LHCN-M2 (cell line): Measurements from ENCODE around the gene CLRN3. TPM values are rescaled to one million over a fixed set of nuclear protein-coding genes. Genes with fewer than 3 reads are reported as not detected.
A peak's percentile ranks its signal among the peaks of the same experiment; 100 is the strongest.

ENCODE experiments used
- DNase-seq: peaks from one replicate; pipeline ENCODE4 v3.0.0-alpha.2; 2012; ENCODE audit warnings: low read depth
- total RNA-seq: library from RNA; depleted of rRNA; stranded (reverse); fragments of >200 nt; gene quantifications from 2 replicates; pipeline ENCODE4 v1.2.3, GENCODE V29; 2014

The CLRN3 gene
- total RNA-seq, 1 experiment from 2014 or later = not detected

DNA sequence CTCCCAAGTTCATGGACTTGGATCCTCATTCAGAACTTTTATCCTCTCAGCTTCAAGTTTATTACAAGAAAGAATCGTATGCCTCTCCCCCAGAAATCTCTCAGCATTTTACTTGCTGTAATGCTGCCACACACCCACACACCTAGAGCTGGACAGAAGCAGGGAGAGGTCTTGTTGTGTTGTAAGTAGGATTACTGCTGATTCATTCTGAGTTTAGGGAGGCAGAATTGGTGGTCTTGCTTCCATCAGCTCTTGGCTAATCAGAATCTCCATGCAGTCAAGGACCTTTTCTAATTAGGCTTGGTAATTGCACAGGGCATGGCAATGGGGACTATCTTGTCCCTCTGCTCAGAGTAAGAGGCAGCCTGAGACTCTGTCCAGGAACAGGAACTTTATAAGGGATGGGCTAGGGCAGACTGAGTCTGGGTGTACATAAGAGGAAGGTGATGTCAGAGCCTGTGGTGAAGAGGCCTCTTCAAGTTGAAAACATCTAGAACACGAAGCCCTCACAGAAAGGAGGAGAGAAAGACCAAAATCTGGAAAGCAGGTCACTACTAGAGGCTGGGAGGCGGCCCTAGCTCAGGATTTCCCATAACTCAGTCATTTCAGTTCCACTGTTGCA, 7.1 kb upstream of the CLRN3 start:
- no peak for DNase-seq

DNA sequence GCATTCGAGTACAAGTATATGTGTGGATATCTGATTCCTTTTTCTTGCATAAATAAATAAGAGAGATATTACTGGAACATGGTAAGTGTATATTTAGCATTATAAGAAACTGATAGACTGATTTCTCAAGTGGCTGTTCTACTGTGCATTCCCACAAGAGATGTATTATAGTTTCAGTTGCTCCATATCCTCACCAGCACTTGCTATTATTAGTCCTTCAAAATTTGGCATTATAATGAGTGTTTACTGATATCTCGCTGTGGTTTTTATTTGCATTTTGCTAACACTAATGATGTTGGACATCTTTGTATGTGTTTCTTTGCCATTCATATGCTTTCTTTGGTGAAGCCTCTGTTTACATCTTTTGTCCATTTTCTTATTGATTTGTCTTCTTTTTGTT, 4.4 kb upstream of the CLRN3 start:
- no peak for DNase-seq

DNA sequence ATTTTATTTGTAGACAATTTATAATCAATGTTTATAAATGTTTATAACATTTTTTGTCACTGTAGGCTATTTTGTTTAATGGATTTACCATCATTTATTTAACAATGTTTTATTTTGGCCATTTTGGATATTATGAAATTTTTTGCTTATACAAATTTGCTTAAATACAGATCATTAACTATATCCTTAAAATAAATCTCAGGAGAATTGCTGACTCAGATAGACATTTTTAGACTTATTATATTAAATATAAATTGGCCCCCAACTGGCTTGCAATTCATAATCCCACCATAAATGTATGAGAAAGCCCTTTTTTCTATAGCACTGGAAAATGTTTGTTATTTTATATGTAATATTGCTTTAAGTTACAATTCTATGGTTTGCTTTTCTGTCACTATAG, 3.8 kb upstream of the CLRN3 start:
- no peak for DNase-seq

DNA sequence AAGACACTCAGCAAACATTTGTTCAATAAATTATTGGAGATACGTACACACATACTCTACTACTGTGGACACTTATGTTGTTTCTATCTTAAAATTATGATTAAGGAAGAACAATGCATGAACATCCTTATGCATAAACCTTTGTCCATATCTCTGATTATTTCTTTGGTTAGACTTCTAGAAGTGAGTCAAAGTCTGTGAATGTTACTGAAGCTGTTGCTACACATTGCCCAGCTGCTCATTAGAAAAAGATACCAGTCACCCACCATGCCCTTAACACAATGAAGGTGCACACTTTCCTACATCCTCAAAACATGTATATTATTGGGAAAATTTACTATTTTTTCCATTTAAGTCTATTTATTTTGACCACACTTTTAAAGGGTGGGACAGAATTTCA, 1.4 kb upstream of the CLRN3 start:
- DNase-seq = no peak

DNA sequence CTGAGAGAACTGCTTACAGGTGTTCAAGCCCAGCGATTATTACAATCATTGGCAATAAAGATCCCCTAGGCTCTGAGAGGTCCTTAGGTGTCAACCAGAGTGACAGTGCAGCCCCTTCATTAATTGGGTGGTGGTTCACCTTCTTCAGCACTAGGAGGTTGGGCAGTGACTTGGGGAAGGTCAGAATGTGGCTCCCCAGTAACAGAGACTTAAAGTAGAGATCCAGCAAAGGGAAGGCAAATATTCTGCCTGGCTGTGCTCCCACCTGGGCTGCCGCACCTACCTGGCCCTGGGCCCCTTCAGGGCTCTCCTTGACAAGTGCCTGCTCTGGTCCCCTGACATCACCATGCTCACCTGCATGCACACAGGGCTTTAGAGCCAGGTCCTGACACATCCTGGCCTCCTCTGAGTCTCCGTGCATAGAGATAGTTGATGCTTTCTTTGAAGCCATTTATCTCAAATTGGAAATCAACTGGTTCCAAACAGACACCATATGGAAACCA, 1.9 kb downstream of the CLRN3 start:
- no peak for DNase-seq

DNA sequence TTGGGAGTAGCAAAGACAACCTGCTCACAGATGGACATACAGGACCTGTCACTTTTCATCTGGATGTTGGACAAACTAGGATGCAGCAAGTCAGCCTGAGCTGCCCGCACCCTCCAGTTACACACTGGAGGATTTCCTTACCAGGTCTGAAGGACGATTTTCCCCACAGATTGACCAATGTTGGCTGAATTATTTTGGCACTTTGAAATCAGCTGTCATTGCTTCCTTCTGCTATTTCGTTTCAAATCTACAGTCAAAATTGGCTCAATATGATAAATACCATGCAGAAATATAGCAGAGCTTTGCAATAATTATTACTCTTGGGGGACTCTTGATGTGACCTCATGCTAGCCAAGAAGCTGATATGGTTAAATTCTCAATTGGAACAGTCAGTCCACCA, 2.5 kb downstream of the CLRN3 start:
- DNase-seq = no peak

DNA sequence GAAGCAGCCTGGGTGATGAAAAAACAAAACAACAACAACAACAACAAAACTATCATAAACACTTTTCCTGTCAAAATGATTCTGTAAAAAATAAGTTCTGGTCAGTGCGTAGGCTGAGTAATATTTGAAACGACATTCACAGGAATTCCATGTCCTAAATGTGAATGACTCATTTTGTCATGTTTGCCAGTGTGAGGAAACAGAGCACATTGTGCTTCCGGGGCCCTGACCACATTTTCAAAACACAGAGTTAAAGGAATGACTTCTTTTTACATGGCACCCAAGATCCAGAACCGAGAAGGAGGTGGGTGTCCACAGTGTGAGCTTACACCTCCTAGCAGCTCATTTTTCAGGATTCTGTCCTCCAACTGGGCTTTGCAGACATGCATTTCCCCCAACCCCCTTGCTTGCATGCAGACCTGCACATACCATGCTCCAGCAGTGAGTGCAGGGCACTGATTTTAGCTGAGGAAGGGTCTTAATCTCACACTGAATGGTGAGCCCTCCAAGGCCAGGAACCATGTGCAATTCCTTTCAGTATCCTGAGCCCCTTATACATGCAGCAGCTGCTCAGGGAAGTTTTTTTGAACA, 3.0 kb downstream of the CLRN3 start:
- peak; percentile 82 for DNase-seq

DNA sequence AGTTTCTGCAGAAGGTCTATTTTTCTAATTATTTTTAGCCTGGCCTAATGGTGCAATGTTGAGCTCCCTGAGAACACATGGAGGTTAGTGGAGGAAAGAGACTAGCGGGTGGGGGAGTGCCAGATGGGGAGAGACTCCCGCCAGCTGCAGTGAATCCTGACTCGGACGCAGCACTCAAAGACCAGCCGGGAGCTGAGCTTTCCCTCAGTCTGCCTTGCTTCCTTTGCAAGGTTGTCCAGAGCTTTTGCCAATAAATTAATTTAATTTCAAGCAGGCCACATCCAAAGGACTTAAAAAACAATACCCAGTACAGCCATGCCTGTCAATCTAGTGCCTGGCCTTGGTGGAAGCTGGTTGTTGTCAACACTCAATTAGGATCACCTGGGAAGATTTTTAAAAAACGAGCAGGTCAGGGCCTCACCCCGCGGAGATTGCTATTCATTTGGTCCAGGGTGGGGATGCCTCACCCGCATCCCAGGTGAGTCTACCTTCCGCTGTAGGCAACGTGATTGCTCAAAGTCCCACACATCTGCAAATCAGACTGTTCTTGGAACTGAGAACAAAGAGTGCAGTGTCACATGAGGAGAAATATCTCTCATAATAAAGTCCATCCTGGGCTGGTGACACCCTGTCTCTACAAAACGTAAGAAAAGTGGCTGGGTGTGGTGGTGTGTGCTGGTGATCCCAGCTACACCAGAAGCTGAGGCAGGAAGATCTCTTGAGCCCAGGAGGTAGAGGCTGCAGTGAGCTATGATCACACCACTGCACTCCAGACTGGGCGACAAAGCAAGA, 4.0 kb downstream of the CLRN3 start:
- no peak for DNase-seq

DNA sequence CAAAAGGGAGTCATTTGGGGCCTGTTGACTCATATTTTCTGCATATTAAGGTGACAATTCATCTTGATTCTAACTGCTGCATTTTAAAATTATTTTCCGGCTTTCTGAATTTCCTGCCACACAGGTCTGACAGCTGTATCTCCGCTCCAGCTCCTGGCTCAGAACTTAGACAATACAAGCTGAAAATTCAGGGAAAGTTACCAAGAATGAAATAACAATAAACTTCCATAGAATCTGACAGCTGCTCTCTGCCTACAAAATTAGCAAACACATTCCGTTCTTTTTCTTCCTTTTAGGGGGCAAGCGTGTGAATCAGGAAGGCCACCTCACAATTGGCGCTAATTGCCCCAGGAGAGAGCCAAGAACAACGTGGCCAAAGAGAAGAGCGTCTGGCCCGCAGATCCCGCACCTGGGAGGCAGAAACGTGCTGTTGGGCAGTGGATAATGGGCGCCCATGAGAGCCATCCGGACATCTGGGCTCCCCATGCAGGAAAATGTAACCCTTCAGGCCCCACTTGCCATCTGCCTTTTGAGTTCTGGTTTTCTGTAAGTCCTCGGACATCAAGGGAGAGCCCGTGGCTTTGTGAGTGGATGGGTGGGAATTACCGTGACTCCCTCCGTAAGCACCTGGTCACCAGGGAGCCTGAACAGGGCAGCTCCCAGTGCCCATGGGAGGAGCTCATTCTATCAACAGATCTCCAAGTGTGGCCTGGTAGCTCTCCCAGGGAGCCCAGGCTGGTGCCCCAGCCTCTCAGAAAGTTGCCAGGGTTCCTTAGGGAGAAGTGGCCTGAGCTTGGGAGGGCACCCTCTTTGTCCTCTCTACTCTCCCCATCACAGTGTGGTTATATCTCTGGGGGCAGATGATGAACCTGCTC, 5.0 kb downstream of the CLRN3 start:
- DNase-seq = peak; percentile 46

DNA sequence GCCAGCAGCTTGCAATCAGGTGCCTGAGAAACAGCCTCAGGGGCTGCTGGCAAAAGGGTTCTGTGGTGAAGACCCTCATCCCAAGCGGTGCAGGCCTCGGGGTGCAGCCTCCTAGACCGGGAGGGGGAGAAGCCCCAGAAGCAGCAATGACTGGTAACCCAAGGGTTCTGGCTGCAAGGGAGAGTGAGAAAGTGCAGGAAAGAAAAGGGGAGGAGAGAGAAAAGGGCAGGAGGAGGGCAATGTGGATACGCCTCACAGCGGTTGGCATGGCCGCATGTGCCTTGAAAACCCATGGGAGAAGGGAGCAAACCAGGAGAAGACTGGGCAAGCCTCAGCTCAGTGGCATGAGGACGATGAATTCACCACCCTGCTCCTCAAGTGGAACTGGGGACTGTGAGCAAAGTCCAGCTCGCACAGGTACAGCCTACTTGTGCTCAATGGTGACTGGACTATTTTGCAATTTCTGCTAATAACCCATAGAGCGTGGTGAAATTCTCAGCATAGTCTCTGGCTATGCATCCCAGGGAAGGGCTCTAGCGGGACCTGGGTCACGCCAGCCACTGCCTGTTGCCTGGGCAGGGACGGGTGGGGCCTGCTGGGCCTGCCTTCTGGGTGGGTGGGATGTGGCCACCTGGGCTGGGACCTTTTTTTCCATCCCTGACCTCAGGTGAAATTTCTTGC, 6.2 kb downstream of the CLRN3 start:
- DNase-seq = no peak

DNA sequence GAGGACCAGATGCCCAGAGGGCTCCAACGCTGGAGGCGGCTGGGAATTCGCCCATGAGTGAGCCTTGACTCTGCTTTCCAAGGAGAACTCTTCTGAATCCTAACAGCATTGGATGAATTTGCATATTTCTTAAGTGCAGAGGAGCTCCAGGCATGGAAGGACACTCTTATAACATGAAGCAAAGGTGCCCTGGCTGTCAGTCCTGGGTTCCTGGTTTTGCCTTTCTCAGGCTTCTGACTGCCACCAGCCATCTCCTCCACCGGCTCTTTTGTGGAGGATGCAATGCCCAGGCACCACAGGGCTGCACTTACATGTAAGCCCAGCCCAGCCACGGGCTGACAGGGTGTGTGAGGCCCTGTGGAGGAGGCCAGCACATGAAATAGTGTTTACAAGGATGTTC, 8.2 kb downstream of the CLRN3 start:
- no peak for DNase-seq

DNA sequence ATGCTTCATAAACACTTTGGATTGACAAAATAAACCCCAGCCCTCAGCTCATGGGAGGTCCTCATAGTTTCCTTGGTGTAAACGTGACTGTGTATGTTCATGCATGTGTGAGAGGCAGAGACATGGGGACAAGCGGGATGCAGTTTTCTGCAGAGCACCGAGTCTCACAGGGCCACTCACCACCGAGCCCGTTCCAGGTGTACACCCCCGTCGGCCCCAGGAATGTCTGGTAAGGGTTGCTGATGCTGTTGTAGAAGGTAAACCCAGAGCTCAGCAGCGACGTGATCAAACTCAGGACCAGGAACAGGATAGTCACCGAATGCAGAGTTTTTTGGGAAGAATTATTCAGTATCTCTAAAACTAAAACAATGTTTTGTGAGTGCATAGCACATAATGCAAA, 9.2 kb downstream of the CLRN3 start:
- no peak for DNase-seq

DNA sequence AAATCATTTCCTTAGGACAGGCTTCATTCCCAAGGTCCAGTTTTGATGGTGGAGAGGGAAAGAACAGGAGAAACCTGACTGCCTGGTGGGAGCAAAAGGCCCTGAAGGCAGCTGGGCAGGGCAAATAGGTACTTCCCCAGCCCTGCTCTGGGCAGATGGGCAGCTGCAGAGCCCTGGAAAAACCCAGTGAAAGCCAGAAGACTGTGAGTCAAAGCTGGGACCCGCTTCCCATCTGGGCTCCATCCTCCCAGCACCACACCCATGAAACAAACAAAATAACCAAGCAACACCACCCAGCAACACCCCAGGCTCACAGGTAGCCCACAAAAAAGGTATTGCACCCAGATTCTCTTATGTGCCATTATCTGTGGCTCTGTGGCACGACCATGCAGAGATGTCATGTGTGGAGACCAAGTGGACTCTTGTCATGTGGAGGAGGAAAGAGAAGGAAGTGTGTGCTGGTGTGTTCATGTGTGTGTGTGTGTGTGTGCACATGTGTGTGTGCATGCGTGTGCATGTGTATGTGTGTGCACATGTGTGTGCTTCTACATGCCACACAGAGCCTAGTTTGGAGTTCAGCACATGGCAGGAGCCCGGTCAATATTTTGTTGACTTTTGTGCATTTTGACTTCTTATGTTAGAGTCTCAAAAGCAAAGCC, 9.8 kb downstream of the CLRN3 start:
- no peak for DNase-seq

DNA sequence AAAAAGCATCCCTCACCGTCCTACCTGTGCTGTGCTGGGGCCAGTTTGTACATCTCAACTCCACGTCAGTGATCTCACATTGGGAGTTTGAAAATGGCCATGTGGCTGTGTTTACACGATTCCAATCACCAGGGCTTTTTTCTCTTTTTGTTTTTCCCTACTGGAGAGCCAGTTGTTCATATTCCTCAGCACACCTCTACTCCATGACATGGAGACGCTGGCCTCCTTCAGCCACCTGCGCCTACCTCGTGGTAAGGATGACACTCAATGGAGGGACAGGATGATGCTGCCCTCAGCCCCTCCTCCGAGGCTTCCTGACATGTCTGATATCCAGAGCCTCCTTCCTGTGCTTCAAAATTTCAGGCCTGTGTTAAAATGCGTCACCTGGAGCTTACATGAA, 10.3 kb downstream of the CLRN3 start:
- no peak for DNase-seq

DNA sequence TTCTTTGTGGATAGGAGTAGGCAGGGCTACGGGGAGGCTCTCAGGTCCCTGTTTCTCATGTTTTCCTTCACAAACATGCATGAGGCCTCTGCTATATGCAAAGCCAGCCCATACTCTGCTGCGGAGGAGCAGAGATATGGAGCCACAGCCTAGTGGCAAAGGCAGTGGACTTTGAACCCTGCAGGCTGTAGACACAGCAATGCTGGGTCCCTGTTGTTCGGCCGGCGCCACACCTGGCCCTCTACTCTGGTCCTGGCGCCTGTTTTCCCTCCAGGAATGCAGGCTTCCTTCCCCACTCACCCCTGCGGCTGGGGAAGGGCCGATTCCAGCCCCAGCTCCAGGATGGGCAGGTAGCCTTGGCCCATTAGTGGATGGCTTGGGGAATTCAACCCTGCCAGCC, 11.5 kb downstream of the CLRN3 start:
- no peak for DNase-seq

DNA sequence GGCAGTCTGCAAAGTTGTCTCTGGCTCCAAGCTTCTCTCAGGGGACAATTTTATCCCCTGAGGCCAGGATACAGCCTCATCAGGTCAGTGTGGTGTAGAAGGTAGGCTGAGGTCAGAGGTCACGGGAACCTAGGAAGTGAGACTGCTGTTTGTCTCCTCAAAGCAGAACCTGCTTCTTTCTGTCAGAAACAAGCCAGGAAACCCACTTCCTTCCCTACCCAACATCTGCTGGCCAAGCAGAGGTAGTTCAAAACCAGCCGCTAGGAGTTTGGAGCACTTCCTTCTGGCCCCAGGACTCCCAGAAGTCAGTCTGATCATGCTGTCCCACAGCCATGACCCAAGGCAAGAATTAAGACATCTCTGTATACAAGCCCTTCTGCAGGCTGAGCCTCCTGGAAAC, 12.2 kb downstream of the CLRN3 start:
- no peak for DNase-seq

DNA sequence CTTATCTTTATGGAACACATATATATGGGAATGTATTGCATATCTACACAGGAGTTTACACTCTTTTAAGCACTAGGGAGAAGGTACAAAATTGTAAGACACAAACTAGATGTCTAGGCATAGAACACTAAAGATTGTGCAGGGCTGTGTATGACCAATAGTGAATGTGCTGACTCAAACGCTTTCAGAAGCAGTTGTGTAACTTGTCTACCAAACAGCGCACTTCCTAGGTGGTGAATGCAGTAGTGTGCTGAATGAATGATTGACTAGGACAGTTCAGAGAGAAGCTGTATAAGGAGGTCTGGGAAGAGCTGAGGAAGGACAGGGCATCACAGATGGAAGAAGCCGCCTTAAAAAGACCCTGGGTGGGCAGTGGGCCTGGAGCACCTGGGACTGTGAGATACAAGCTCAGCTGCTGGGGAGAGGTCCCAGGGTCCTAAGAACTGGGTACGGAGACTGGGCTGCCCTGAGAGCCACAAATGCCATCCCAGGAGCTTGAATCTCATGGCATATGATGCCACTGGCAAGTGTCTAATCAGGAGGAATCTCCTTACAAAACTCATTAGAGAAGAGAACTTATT, 14.2 kb downstream of the CLRN3 start:
- DNase-seq = no peak

DNA sequence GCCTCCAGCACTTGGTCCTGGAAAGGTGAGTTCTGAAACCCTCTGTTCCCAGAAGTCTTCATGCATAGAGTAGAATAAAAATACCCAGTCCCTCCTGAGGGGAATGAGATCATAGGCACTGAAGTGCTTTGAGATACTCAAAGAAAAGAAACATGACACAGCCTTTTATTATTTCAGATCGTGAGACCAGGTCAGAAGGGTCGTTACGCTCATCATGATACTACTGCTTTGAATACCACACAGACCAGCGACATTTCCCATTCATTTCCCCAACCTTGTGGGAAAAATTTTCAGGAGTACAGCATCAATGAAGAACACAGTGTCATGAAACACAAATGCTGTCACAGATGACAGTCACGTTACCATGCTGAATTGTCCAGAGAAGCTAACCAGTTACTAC, 15.0 kb downstream of the CLRN3 start:
- peak; percentile 38 for DNase-seq

DNA sequence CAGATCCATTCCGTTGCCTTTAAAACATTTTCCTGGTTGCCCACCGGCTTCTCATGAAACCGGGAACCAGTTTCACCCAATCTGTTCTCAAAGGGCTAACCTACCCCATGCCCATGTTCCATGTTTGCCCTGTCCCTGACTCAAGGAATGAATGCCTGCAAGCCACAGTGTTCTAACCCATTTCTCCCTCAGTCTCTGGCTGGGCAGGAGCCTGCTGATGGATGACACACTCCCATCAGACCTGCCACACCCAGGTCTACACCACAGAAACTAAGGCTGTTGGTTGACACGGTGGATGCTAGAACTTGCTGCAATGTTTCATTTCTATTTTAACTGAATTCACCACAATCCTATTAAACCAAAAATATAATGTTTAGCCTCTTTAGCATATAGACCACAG, 15.6 kb downstream of the CLRN3 start:
- DNase-seq = no peak

DNA sequence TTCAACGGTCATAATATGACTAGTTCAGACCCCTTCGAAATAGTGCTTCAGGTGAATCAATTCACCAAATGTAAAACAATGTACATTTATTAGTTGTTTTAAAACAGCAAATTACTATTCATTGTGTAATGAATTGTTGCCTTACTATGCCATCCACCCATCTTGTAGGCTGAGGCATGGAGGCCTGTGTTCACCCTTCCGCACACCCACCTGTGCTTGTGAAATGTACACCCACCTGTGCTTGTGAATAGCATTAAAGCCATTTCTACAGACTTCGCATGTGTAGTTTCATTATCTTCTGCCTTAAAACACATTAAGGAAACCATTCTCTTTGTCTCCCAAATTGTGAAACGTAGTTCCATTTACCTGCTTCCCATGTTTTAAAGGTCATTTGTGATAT, 16.8 kb downstream of the CLRN3 start:
- DNase-seq = no peak

DNA sequence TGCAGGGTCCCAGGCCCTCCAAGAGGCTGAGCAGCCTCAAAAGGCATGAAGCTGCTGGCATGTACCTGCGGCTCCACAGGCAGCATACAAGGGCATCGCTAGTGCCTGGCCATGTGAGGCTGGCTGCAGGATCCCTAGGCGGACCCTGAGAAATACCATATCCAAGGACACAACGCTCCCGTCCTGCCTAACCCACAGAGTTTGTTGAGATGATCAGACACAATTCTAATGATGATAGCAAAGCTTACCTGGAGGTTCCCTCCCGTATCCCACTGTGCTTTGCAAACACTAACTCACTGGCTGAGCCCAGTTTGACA, 17.3 kb downstream of the CLRN3 start:
- no peak for DNase-seq
